Stimulated activated CD8-positive, alpha-beta memory T cell treated with anti-CD3 and anti-CD28 coated beads, Interleukin-12 subunit alpha, Interleukin-12 subunit beta, amount 100 ng/mL, for 24 hours (primary cell): ENCODE measurements around the gene CBLB.
"Not testable (repeated sequence)": the region's sequence is repeated elsewhere in the genome, so short reads cannot be mapped to it uniquely, and the experiment has no call there.

Experiments
- DNase-seq: peaks from one replicate; pipeline ENCODE4 v3.0.0-alpha.2; 2020; ENCODE audit errors: extremely low read depth

CBLB gene

GRCh38 chr3:105755121-105755886 lies 113.5 kb downstream of the CBLB start:
- no peak for DNase-seq

GRCh38 chr3:105752791-105753415 lies 115.9 kb downstream of the CBLB start:
- DNase-seq: no peak

GRCh38 chr3:105747696-105748095 lies 121.1 kb downstream of the CBLB start:
- DNase-seq: no peak

DNA sequence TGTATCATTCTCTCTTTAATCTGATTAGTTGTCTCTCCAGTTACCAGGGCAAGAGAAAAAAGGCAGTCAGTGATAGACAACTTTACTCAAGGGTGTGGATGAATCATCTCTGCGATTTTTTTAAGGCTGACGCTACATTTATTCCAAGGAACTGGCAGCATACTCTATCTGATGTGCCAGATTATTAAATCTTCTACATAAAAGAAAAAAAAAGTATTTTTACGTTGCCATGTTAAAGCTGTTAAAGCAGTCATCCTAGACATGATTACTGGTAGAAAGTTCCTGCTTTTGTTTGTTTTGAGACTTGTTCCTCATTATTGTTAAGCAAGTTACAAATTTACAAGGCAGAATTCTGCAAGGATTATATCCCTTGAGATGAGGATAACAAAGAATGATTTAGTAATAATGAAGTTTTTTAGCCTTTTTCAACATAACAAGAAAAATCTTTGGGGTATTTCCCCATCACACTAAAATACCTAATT lies 121.7 kb downstream of the CBLB start:
- no peak for DNase-seq

- DNase-seq: no peak
Observed at GRCh38 chr3:105746231-105746996, 122.4 kb downstream of the CBLB start.

GRCh38 chr3:105745046-105745445 lies 123.8 kb downstream of the CBLB start:
- DNase-seq: no peak

GRCh38 chr3:105744202-105744601 lies 124.6 kb downstream of the CBLB start:
- no peak for DNase-seq

DNA sequence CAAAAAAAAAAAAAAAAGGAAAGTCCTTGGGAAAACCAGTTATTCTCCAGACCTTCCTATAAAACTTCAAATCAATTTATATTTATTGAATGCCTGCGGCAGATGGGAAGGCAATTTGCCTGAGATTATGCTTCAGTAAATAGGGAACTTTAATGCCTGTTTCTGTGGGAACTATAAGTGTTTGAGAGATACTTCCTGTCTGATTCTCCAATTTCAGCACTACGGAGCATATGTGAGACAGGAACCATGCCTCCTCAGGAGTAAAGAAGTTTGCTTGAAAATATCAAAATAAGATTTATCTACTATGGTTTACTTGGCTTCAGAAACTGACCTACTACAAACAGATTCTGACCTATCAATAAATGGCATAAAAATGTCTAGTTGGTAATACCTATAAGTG lies 135.5 kb downstream of the CBLB start:
- DNase-seq: no peak

DNA sequence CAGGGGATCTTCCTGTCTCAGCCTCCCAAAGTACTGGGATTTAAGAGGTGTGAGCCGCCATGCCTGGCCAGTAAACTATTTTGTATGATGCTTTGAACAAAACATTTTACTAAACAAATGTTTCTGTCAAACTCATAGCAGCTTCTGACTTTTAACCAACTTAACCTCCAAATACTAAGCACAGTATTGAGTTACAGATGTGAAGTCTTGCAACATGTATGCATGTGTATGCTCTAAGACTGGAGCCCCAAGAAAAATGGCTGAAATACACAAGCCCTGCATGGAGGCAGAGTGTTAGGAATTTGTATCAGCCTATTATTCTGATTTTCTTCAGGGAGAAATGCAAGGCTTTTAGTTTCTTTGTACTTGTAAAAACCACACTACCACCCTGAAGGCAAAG lies 137.1 kb downstream of the CBLB start:
- DNase-seq: no peak

DNA sequence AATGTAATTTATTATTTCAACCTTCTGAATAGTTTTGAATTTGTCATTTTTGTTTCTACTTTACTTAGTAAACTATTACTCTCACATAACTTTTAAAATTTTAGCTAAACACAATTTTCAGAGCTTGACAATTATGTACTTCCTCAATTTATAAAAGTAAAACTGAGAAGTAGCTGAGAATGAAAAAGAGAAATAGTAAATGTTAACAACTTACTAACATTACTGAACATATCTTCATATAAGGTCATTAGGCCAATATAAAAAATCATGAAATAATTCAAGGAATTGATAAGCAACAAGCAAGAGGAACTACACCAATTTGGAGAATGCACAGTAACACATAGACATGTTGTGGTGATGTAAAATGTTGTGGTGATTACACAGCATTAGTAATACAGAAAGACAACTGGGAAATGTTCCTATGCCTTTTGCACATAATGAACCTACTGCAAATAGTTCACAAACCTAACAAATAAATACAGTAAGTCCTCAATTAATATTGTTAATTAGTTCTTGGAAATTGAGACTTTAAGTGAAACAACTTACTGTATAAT lies 137.9 kb downstream of the CBLB start:
- no peak for DNase-seq

GRCh38 chr3:105729667-105730066 lies 139.1 kb downstream of the CBLB start:
- DNase-seq: no peak

DNA sequence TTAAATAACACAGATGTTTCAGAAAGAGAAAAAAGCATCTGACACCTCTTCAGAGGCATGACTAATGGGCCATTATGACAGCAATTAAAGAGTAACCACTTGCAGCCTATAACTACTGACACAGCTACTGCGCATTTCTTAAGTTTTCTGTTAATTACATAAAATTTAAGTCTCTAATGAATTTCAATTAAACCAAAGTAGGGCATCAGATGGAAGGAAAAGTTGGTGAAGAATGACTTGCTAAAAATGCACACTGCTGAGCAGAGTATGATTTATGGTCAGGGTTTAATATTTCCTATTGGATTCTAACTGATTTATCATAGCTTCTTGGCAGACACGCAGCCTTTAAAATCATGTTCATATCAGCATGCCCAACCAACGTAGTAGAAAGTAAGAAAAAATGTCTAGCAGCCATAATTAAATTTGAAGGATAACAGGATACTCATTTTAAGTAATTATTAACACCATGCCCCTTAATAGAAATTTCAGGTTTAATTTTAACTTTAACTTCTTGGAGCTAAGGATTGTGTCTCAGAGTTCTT lies 140.0 kb downstream of the CBLB start:
- DNase-seq: no peak

- not testable (repeated sequence) for DNase-seq
Observed at GRCh38 chr3:105727036-105727435, 141.8 kb downstream of the CBLB start.

GRCh38 chr3:105722943-105723556 lies 145.8 kb downstream of the CBLB start:
- no peak for DNase-seq

DNA sequence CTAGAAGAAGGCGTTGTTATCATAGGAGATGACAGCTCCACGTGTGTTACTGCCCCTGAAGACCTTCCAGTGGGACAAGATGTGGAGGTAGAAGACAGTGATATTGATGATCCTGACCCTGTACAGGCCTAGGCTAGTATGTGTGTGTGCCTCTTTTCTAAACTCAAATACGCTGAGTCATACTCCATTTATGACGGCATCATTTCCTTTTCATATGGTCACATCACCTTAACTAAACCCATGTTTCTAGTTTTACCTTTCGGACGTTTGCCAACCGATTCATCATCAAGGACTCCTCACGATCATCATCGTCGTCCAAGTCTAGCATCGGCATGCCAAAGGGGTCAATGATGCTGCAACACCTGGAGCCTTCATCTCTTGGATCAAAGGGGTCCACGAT lies 149.0 kb downstream of the CBLB start:
- no peak for DNase-seq

DNA sequence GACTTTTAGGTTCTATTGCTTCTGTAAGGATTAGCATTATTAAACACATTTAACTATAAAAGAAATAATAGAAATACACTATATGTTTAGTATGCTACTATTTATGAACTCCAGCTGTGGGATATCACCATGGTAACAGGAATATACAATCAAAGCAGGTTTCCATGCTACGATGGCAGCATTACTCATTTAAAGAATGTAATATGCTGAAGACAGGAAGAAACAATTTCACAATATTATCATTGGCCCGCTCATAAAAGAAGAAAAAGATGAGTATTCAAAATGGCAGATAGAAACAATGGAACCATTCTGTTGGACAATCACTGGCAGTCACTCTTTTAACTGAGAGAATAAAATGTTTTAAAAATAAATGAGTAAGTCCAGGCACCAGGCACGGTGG lies 153.4 kb downstream of the CBLB start:
- DNase-seq: no peak

GRCh38 chr3:105714453-105714852 lies 154.4 kb downstream of the CBLB start:
- no peak for DNase-seq

GRCh38 chr3:105708980-105709379 lies 159.8 kb downstream of the CBLB start:
- DNase-seq: no peak

DNA sequence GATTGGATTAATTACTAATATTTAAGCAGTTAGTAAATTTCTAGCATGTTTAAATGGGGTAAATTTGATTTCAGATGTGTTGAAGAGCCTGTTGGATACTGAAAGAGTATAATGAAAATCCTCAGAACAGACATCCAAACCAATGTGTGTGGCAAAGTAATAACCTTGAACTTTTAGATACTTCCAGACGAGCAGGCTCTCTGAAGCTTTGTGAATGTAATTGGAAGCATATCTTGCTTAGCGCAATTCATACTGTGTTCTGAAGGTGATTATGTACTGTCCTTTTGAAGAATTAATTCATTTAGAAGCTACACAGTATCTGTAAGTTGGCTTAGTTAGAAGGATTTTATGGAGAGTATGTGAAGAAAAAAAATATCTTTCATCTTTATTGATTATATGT lies 161.8 kb downstream of the CBLB start:
- DNase-seq: no peak

DNA sequence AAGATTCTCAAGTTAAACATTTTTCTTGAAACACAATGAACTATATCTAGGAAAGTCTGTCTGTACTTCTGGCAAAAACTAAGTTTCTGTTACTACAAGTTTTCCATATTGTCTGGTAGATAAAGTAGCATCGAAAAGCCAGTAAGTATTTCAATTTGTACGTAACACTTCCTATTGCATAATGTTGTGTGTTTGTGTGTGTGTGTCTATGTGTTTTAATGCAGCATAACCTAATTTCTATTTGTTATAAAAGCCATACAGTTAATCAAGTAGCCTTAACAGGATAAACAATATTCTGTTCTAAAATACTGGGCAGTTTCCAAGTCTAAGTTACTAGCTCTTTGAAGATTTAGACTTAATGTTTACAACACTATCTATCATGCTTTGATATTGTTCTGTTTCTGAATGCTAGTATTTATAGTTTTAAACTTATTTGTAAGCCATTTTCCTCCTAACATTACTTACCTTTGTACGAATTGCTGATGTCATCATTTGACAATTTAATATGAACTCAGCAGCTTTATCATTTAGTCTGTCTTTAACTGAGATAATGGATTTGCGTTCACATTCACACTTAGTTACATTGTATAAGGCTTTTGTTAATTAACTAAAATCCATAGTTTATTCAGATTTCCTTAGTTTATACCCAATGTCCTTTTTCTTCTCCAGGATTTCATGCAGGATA lies 163.9 kb downstream of the CBLB start:
- DNase-seq: no peak

DNA sequence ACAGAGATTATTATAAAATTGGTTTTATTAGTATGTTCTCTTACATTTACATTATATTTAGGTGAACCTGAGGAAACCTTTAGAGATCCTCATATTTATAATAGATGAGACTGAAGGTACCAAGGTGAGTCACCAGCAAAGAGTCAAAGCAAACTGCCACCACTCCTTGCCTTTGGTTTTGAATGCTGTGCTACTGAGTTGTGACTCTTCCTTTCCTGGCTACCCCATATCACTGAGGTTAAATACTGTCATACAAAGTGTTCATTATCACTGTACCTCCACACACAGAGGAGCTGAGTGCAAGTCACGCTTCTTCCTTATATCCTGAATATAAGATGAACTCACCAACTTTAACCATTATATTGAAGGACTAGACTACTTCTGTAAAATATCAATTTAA lies 168.2 kb downstream of the CBLB start:
- peak; percentile 1 for DNase-seq
